Myocyte (in vitro differentiated cells): Measurements from ENCODE around the gene YY1. TPM values are rescaled to one million over a fixed set of nuclear protein-coding genes. Genes with fewer than 3 reads are reported as not detected.
"Not testable (repeated sequence)": the region's sequence is repeated elsewhere in the genome, so short reads cannot be mapped to it uniquely, and the experiment has no call there.

Experiments used
- DNase-seq: peaks from one replicate; pipeline ENCODE4 v3.0.0-alpha.2; 2012; ENCODE audit warnings: low read depth
- polyA plus RNA-seq: library from polyadenylated mRNA; unstranded; fragments of >200 nt; gene quantifications from one replicate; pipeline ENCODE4 v1.2.1, GENCODE V29; 2012; ENCODE audit warnings: missing spikeins
- total RNA-seq: library from RNA; depleted of rRNA; stranded (reverse); fragments of >200 nt; gene quantifications from 2 replicates; pipeline ENCODE4 v1.2.3, GENCODE V29; 2014

YY1 gene
- total RNA-seq: 39.3 and 39.9 TPM in 2 replicates
- 41.0 TPM for polyA plus RNA-seq

DNA sequence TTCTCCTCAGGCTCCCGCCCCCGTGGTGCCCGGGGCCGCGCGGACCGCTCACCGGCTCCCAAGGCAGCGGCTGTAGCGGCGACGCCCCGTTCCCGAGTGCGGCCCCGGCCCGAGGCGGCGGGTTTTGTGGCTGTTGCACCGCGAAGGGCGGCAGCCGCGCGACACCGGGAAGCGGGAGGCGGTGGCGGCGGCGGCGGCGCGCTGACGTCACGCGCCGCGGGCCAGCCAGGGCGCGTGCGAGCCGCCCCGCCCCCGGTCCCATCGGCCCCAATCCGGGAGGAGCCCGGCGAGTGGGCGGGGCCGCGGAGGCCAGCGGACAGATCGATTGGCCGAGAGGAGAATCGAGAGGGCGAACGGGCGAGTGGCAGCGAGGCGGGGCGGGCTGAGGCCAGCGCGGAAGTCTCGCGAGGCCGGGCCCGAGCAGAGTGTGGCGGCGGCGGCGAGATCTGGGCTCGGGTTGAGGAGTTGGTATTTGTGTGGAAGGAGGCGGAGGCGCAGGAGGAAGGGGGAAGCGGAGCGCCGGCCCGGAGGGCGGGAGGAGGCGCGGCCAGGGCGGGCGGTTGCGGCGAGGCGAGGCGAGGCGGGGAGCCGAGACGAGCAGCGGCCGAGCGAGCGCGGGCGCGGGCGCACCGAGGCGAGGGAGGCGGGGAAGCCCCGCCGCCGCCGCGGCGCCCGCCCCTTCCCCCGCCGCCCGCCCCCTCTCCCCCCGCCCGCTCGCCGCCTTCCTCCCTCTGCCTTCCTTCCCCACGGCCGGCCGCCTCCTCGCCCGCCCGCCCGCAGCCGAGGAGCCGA lies at the start of gene YY1:
TSS of gene YY1 (plus strand) at position 726 of the 792 bp plus-strand sequence. CDS start 101 bp downstream, outside the sequence.
- DNase-seq: peak; percentile 98

DNA sequence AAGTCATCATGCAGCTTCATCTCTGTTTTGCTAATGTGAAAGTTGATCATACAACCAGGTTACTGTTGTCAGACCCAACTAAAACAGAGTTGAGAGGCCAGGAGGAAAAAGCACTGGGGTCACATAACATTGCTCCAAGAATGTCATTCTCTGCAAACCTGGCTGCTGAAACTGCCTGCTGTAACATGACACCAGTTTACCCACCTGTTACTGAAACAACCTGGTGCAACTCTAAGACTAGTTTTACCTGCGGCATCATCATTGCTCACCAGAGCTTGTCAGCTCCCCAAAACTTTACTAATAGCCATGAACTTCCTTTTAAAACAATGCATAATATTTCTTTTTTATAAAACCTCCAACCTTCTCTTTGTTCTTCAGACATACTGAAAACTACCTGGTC lies 48.8 kb upstream of the YY1 start:
- DNase-seq: no peak

DNA sequence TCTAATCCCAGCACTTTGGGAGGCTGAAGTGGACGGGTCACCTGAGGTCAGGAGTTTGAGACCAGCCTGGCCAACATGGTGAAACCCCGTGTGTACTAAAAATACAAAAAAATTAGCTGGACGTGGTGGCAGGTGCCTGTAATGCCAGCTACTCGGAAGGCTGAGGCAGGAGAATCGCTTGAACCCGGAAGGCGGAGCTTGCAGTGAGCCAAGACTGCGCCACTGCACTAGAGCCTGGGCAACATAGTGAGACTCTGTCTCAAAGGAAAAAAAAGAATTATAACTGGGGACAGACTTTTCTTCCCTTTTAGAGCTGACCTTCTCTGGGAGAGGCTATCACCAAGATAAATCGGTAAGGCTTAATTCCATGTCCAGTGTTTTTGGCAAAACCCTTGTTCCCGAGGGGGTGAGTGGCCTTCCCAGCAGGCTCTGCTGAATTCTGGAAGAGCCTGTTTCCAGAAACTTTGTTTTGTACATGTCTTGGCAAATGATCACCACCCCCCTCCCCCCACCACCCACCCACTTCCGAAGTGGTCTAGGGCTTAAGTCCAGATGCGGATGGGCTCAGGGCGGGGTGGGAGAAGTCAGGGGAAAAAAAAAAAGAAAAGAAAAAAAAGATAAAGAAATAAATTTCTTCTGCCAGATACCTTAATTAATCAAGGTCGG lies 47.2 kb upstream of the YY1 start:
- DNase-seq: no peak

DNA sequence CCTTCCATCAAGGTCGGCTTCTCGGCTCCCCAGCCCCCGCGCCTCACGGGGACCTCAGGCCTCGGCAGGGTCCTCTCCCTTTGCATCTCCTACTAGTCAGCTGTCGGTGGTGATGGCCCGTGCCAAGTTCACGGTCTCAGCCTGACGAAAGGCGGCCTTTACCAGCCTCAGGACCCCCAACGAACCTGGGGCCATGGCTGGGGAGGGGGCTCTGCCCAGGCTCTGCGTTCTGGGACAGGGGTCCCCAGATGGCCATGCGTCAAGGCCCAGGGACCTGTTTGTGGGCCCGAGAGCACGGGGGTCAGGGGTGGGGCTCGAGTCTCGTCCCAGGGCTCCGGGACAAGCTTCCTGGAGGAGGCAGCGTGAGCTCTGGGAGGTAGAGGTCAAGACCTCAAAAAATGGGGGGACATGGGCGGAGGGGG lies 46.7 kb upstream of the YY1 start:
- DNase-seq: peak; percentile 10

DNA sequence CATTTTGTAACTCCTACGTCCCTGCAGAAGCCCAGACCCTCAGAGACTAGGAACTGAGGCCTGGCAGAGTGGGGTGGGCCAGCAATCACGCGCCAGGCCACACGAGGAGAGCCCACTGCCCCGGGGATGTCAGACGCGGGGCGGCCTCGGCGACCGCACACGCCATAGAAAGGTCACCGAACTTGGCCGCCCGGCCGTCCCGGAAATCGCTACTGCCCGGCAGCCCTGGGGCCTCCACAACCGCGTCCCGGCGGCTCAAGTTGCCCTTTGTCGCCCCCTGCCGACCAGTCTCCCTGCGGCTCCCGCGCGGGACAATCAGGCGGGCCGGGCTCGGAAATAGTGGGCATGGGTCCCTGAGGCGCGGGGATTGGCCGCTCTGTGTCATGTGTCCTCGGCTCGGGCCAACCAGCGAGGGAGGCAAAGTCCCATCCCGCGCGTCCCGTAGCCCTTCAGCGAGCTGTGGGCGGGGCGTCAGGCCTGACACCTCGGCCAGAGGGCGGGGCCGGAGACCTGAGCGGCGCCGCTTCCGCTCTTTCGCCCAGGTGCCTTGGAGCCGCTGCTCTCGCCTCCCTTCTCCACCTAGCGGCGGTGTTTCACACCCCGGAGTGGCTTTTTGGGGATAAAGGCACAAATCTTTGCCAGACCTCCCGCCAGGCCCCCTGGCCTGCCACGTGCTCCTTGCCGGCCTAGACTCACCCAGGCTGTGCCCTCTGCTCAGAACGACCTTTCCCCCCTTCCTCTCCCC lies 46.1 kb upstream of the YY1 start:
- DNase-seq: peak; percentile 98

DNA sequence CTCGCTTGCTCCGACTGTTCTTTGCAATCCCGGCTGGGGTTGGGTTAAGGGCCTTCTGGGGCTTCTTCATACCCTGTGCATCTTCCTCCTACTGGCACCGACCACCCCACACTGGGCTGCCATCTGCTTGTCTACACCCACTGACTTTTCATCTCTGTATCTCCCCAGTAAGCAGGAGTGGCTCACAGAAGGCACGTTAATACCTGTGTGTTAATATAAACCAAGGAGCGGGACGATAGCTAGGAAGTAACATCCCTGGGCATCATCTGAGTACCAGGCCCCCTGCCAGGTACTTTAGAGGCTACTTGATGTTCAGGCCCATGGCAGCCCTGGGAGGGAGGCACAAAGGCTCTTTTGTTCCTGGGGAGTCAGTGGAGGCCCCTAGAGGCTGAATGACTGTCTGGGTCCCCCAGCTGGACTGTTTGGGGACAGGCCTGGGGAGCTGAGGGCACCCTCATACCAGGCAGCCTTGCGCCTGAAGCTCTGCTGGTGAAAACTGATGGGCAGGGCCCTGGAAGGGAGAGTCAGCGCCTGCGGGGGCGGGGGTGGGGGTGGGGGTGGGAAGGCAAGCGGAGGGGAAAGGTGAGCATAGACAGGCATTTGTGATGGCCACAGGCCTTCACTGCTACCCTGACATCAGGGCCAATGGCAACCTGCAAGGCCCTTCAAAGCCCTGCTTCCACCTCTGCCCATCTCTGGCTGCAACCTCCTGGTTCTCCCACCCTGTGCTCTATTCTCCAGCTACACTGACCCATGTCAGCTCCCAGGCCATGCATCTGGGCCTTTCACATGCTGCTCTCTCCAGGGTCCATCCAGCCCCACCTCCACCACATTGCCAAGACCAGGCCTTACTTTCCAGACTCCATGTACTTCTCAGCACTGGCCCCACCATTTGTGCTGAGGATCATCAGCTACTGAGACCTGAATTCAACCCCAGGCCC lies 45.3 kb upstream of the YY1 start:
- no peak for DNase-seq

DNA sequence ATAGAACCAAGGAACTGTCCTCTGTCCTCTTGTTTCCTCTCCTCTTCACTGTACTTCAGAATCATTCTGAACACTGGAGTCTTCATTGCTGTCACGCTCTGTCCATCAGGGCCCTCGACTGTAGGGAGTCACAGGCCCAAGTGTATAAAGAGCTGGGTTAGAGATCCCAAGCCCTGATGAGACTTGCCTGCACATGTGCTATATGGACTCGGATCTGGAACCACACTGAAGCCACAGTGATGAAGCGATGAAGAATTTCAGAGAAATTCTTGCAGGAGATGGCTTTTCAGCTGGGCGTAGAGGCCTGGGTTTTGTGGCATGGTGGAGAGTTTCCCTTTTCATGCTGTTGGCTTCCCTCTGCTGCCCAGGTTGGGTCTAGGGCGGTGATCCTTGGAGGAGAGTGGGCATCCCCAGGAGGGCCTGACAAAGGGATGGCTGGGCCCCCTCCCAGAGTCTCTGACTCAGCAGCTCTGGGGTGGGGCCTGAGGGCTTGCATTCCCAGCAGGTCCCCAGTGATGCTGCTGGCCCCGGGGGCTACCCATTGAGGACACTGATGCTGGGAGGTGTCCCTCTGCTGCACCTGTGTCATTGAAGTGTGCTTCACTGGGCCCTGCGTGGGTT lies 39.6 kb upstream of the YY1 start:
- peak; percentile 10 for DNase-seq

DNA sequence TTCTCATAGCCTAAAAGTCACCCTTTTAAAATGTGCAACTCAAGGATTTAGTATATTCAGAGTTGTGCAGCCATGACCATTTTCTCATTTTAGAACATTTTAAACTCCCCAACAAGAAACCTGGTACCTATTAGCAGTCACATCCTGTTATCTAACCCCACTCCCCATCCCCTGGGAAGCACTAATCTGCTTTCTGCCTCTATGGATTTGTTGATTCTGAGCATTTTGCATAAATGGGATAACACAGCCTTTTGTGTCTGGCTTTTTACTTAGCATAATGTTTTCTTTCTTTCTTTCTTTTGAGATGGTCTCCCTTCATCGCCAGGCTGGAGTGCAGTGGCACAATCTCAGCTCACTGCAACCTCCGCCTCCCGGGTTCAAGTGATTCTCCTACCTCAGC lies 38.6 kb upstream of the YY1 start:
- DNase-seq: no peak

DNA sequence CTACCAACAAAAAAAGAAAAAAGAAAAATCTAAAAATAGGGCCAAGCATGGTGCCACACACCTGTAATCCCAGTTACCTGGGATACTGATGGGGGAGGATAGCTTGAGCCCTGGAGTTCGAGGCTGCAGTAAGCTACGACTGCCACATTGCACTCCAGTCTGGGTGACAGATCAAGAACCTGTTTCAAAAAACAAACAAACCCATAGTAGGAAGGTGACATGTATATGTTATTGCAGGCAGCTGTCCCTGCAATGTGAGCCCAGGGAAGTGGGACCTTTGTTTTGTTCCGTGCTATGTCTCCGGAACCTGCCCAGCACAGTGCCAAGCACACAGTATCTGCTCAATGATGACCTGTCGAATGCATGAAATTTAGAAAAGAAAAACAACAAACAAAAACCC lies 37.2 kb upstream of the YY1 start:
- DNase-seq: no peak

DNA sequence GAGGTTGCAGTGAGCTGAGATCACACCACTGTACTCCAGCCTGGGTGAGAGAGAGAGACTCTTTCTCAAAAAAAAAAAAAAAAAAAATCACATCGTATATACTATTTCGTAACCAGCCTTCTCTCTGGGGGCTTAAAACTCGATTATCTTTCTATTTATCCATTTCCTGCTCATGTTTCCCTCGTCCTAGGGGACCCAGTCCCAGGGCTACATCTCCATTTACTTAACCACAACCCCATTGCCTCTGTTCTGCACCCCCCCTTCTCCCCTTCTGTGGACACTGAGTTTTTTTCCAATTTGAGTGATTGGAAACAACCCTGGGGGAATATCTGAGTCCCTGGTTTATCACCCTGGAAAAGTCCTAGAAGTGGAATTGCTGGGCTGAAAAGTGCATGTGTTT lies 36.2 kb upstream of the YY1 start:
- no peak for DNase-seq

DNA sequence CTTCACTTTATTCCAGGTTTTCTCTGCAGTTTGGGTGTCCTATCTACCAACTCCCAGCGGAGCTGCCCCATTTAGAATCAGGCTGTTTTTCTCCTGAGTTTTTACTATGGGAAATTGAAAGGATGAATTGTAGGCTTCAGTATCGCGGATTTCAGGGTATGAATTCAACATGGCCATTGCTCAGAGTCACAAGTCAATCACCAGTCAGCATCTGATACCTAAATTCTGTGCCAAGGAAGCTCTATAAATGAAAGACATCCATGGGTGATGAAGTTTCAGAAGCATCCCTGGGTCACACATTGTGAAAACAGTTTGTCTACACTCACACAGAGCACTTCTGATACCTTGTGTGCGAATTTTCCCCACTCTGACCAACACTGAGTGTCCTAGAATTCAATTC lies 35.8 kb upstream of the YY1 start:
- no peak for DNase-seq

DNA sequence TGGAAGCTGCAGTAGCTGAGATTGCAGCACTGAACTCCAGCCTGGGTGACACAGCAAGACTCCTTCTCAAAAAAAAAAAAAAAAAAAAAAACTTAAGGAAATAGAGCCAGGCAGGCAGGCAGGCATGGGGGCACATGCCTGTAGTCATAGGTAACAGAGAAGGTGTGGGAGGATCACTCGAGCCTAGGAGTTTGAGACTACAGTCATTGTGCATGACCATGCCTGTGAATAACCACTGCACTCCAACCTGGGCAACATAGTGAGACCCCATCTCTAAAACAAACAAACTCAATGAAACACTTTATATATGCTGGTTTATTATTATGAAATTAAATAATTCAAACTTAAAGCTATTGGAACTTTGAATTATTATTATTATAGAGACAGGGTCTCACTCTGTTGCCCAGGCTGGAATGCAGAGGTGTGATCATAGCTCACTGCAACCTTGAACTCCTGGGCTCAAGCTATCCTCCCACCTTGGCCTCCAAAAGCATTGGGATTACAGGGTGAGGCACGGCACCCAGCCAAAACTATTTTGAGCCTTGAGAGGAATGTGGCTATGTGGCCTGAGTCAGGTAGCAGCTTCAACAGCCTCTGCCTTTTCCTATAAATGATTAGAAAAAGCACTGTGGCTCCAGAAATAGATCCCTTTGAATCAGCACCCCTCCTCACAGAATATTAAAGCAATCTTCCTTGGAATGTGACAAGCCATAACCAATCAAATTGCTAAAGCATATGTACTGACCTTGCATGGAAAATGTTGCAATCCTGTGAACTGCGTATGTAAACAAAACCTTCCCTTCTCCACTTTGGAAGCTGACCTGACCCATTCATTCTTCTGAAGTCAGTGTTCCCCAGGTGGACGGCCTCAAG lies 34.7 kb upstream of the YY1 start:
- no peak for DNase-seq

DNA sequence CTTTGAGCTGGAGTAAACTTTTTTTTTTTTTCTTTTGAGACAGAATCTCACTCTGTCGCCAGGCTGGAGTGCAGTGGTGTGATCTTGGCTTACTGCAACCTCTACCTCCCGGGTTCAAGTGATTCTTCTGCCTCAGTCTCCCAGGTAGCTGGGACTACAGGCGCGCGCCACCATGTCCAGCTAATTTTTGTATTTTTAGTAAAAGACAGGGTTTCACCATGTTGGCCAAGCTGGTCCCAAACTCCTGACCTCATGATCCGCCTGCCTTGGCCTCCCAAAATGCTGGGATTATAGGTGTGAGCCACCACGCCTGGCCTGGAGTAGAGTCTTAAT lies 34.1 kb upstream of the YY1 start:
- not testable (repeated sequence) for DNase-seq

DNA sequence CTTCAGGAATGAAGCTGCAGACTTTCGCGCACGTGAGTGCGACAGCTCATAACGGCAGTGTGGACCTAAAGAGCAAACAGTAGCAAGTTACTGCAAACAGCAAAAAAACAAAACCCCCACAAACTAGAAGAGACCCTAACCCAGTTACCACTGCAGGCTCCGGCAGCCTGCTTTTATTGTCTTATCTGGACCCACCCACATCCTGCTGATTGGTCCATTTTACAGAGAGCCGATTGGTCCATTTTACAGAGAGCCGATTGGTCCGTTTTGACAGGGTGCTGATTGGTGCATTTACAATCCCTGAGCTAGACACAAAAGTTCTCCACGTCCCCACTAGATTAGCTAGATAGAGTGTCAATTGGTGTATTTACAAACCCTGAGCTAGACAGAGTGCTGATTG lies 31.4 kb upstream of the YY1 start:
- DNase-seq: not testable (repeated sequence)

DNA sequence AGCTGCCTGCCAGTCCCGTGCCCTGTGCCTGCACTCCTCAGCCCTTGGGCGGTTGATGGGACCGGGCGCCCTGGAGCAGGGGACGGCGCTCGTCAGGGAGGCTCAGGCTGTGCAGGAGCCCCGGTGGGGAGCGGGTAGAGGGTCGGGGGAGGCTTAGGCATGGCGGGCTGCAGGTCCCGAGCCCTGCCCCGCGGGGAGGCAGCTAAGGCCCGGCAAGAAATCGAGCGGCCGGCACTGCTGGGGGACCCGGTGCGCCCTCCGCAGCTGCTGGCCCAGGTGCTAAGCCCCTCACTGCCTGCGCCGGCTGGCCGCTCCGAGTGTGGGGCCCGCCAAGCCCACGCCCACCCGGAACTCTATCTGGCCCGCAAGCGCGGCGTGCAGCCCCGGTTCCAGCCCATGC lies 30.8 kb upstream of the YY1 start:
- not testable (repeated sequence) for DNase-seq

DNA sequence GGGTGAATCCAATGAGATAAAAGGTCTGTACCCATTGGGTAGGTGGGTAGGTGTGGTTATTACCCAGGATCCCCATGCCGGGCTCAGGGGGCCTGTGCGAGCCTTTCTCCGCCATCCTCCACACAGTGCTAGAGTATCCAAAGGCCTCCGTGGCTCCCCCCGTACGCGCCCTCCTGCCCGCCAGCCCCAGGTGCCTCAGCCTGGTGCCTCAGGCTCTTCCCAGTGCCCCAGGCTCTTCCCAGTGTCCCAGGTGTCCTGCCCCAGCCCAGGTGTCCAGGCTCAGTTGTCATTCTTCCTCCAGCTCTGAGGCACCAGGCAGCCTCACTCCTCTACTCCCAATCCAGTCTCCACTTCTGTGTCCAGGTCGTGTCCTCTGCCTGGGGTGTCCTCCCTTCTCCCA lies 27.6 kb upstream of the YY1 start:
- no peak for DNase-seq

DNA sequence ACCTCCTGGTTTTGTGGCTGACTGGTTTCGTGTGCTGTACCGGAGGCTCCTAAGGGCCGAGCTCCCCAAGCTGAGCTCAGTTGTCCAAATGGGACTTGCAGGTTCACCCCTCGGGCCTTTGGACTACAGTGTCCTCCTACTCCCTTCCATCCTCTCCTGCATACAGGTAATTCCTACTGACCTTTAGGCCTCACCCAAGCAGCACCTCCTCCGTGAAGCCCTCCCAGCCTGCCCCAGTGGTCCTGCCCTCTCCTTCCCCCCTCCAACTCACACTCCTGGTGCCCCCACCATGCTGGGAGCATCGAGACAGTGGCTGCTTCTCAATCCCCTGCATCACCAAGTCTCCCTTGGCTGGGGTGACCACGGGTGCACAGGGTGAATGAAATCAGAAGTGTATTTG lies 27.1 kb upstream of the YY1 start:
- DNase-seq: no peak

DNA sequence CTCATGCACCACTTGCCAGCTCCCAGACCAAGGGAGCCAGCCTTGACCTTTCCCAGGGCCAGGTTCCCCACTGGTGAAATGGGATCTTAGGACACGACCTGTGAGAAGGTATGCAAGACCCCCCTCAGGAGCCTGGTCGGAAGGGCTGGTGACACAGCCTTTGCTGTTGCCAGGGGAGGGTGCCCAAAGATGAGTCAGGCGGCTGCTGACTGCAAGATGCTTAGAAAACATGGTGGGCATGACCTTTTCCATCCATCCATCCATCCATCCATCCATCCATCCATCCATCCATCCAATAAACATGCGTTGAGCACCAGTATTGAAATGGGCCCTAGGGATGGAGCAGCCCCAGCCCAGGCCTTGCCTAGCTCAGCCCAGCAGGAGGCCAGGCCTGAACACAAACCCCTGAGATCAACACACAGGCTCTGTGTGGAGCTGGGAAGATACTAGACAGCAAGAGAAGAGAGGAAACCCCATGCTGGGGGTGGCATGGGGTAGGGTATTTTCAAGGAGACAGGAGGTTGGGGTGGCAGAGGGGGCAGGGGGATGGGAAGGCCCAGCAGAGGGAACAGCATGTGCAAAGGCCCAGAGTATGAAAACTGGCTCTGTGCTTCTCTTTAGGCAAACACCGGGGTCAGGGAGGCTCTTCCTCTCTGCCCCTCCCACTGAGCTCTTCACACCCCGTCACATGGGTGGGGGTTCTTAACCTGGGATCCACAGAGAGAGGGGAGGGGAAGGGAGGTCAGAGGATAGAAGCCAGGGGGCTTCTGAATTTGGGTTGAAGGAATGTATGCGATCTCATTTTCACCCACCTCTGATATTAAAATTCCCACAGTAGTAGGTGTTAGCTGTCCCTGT lies 26.2 kb upstream of the YY1 start:
- DNase-seq: no peak

DNA sequence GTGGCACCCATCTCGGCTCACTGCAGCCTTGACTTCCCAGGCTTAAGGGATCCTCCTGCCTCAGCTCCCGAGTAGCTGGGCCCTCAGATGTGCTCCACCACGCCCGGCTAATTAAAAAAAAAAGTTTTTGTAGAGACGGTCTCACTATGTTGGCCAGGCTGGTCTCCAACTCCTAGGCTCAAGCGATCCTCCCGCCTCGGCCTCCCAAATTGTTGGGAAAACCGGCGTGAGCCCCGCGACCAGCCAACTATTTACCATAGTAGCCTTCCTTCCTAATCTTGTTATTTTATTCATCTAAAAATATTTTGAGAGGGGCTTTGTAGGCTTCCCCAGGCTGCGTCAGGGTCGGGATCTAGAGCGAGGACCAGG lies 25.4 kb upstream of the YY1 start:
- DNase-seq: no peak
